Esophagus squamous epithelium (tissue), 5 donors: ENCODE results near the gene OR4D10. TPM values are rescaled to one million over a fixed set of nuclear protein-coding genes. Genes with fewer than 3 reads are reported as not detected.
"Not testable (repeated sequence)": the region's sequence is repeated elsewhere in the genome, so short reads cannot be mapped to it uniquely, and the experiment has no call there.

Experiments used
- DNase-seq: peaks from one replicate; lab custom pipeline; 2025; lab: John Stamatoyannopoulos, UW
- H3K27ac ChIP-seq, 4 donors: fragments of 200-600 bp; sonication (generic); one replicate each; pipeline ENCODE4 v1.5.1; 2016 to 2019; ENCODE audit warnings: mild to moderate bottlenecking in 1 of 4
- H3K27me3 ChIP-seq, 4 donors: fragments of 200-600 bp; sonication (generic); 1 replicate in 3 of 4; 2 replicates in 1 of 4; pipeline versions ENCODE4 v1.5.1 to v1.6.0; 2017 to 2021; ENCODE audit warnings: antibody characterized with exemption in 1 of 4
- H3K36me3 ChIP-seq, 3 donors: fragments of 200-600 bp; sonication (generic); one replicate each; pipeline ENCODE4 v1.5.1; 2016 to 2019
- H3K4me1 ChIP-seq, 3 donors: fragments of 200-600 bp; sonication (generic); one replicate each; pipeline ENCODE4 v1.5.1; 2017 to 2019
- H3K4me3 ChIP-seq, 4 donors: fragments of 200-600 bp; sonication (generic); 1 replicate in 3 of 4; 2 replicates in 1 of 4; pipeline ENCODE4 v1.5.1; 2016 to 2019; ENCODE audit warnings: mild to moderate bottlenecking in 2 of 4, moderate library complexity in 1 of 4
- H3K9me3 ChIP-seq, 3 donors: fragments of 200-600 bp; sonication (generic); one replicate each; pipeline ENCODE4 v1.5.1; 2016 to 2019
- CTCF ChIP-seq, 6 experiments: fragments of 450-650 bp in 4 of 6; fragments of 200-600 bp in 2 of 6; sonication (generic) in 2 of 6; IDR thresholded peaks; one replicate each; pipeline ENCODE4 v1.5.1; 2016 to 2019; ENCODE audit warnings: antibody characterized with exemption in 6 of 6, mild to moderate bottlenecking in 4 of 6, moderate library complexity in 4 of 6
- POLR2A ChIP-seq, 4 donors: fragments of 450-650 bp; IDR thresholded peaks; one replicate each; pipeline ENCODE4 v1.6.1; 2017; ENCODE audit warnings: antibody characterized with exemption in 4 of 4, mild to moderate bottlenecking in 4 of 4, moderate library complexity in 3 of 4
- WGBS, 2 donors: methylation state at CpG; one replicate each; pipeline ENCODE4 v1.1.5; 2018; 5-methylcytosine and 5-hydroxymethylcytosine counted together
- intact Hi-C: fragments of 100-400 bp; cut with DNase I; formaldehyde crosslinking; loops from one replicate; pipeline ENCODE4 v1.15.0; 2022
- total RNA-seq, 4 donors: library from RNA; depleted of rRNA; stranded (reverse); fragments of >200 nt; gene quantifications; one replicate each; pipeline ENCODE4 v1.1.0, GENCODE V29; 2016
- donor health status: DM: yes; HTN: yes; CAD: no.

The OR4D10 gene
- total RNA-seq, 4 donors from 2014 or later: not detected

- 23 to 56% methylated on average over 1 of the region's 1 CpG for WGBS, 2 donors
- Histone ChIP-seq H3K4me1 (no peaks in the 10 kb centered on the region), H3K36me3 (no peaks in the 10 kb centered on the region), H3K27ac (no peak overlapping the region), H3K9me3 (no peaks in the 10 kb centered on the region), H3K27me3 (no peaks in the 10 kb centered on the region), H3K4me3 (no peak overlapping the region)
- TF ChIP-seq CTCF (IDR thresholded peaks at IDR 0.05): no peak
- no peak for TF ChIP-seq POLR2A (IDR thresholded peaks at IDR 0.05)
- intact Hi-C loops: no loop called here
- DNase-seq: no peak
Measured at GRCh38 chr11:59501931-59502330, 28.8 kb downstream of the OR4D10 start.

- Histone ChIP-seq H3K27ac (no peak within 1 kb of the TSS), H3K27me3 (no peaks in the 10 kb centered on the region), H3K4me3 (no peak within 1 kb of the TSS), H3K36me3 (no peaks in the 10 kb centered on the region), H3K4me1 (no peaks in the 10 kb centered on the region), H3K9me3 (no peaks in the 10 kb centered on the region)
- intact Hi-C loops: no loop called here
- no peak for DNase-seq
- TF ChIP-seq CTCF (IDR thresholded peaks at IDR 0.05): no peak
- TF ChIP-seq POLR2A (IDR thresholded peaks at IDR 0.05): no peak
Measured at GRCh38 chr11:59503276-59503675, 30.2 kb downstream of the OR4D10 start, which contains the start of gene OR4D11. OR4D11 (plus strand) TSS chr11:59503576; CDS start chr11:59503576, 0 bp downstream.

GRCh38 chr11:59510941-59511589, 38.0 kb downstream of the OR4D10 start, which contains the start of gene OR4D9:
OR4D9 (plus strand) TSS chr11:59511539; CDS start chr11:59514913, 3,374 bp downstream.
- WGBS, 2 donors: 17 to 21% methylated on average over 2 of the region's 2 CpGs
- H3K36me3 ChIP-seq: no peaks in the 10 kb centered on the region
- peak within 1 kb of the TSS in 3 of 4 donors; percentile 8 to 30 (median 28) for H3K27ac ChIP-seq
- TF ChIP-seq POLR2A (IDR thresholded peaks at IDR 0.05) (no peak), CTCF (IDR thresholded peaks at IDR 0.05) (no peak)
- H3K9me3 ChIP-seq: no peaks in the 10 kb centered on the region
- no peak within 1 kb of the TSS for H3K4me3 ChIP-seq
- H3K4me1 ChIP-seq: no peaks in the 10 kb centered on the region
- intact Hi-C loops: no loop called here
- H3K27me3 ChIP-seq: no peaks in the 10 kb centered on the region
- DNase-seq: no peak

- H3K4me3 ChIP-seq: no peak overlapping the region
- H3K36me3 ChIP-seq: no peaks in the 10 kb centered on the region
- no peaks in the 10 kb centered on the region for H3K4me1 ChIP-seq
- no peak overlapping the region for H3K27ac ChIP-seq
- no peaks in the 10 kb centered on the region for H3K9me3 ChIP-seq
- 46 to 50% methylated on average over 1 of the region's 1 CpG for WGBS, 2 donors
- no peak for DNase-seq
- TF ChIP-seq CTCF (IDR thresholded peaks at IDR 0.05) (no peak), POLR2A (IDR thresholded peaks at IDR 0.05) (no peak)
- intact Hi-C loops: no loop called here
- no peaks in the 10 kb centered on the region for H3K27me3 ChIP-seq
Measured at GRCh38 chr11:59511675-59512074, 38.6 kb downstream of the OR4D10 start.

- H3K9me3 ChIP-seq, H3K27ac ChIP-seq, H3K4me1 ChIP-seq, H3K27me3 ChIP-seq, H3K4me3 ChIP-seq, H3K36me3 ChIP-seq, intact Hi-C loops, DNase-seq: not testable (repeated sequence)
- WGBS, 2 donors: 35 to 49% methylated on average over 2 of the region's 2 CpGs
Measured at GRCh38 chr11:59520139-59520538, 47.0 kb downstream of the OR4D10 start.
